GM12864 (cell line): ENCODE results near the gene LEMD3.

Source experiments
- DNase-seq: peaks from one replicate; pipeline ENCODE4 v3.0.0-alpha.2; 2011; ENCODE audit warnings: low read depth
- H3K4me3 ChIP-seq: 2 replicates; pipeline ENCODE4 v1.5.1; 2011; ENCODE audit warnings: mild to moderate bottlenecking, low read depth, low read length, control low read depth
- CTCF ChIP-seq: IDR thresholded peaks from 2 replicates; pipeline ENCODE4 v1.5.1; 2011; ENCODE audit warnings: low read depth, mild to moderate bottlenecking, moderate library complexity, low read length, control low read depth, inconsistent platforms; ENCODE audit errors: missing control alignments

LEMD3 gene

GRCh38 chr12:65287426-65287825 lies 118.0 kb downstream of the LEMD3 start:
- no peak for TF ChIP-seq CTCF
- no peak overlapping the region for H3K4me3 ChIP-seq
- DNase-seq: no peak

- H3K4me3 ChIP-seq: no peak overlapping the region
- no peak for DNase-seq
- TF ChIP-seq CTCF: no peak
These were observed 122.9 kb downstream of the LEMD3 start for GRCh38 chr12:65292241-65292640.

GRCh38 chr12:65293735-65294134 lies 124.4 kb downstream of the LEMD3 start:
- H3K4me3 ChIP-seq: no peak overlapping the region
- no peak for TF ChIP-seq CTCF
- DNase-seq: no peak

- TF ChIP-seq CTCF: no peak
- H3K4me3 ChIP-seq: no peak overlapping the region
- no peak for DNase-seq
These were observed 125.4 kb downstream of the LEMD3 start for GRCh38 chr12:65294641-65295262.

- no peak overlapping the region for H3K4me3 ChIP-seq
- no peak for TF ChIP-seq CTCF
- no peak for DNase-seq
These were observed 127.3 kb downstream of the LEMD3 start for GRCh38 chr12:65296508-65297265.
